Keratinocyte (primary cell): ENCODE measurements around the gene PYROXD2. TPM values are rescaled to one million over a fixed set of nuclear protein-coding genes. Genes with fewer than 3 reads are reported as not detected.

Experiments used
- DNase-seq: peaks from one replicate; pipeline ENCODE4 v3.0.0-alpha.2; 2011; ENCODE audit warnings: low read depth, missing footprints, low spot score
- FAIRE-seq: peaks from 2 replicates; lab custom pipeline; 2011; peaks lifted over from hg19 to GRCh38; lab: Jason Lieb, UNC
- H2AFZ ChIP-seq: 2 replicates; pipeline ENCODE4 v1.6.0; 2012; ENCODE audit warnings: low read length, control low read depth, inconsistent platforms; ENCODE audit not compliant: control insufficient read depth
- H3K27ac ChIP-seq: 2 replicates; pipeline ENCODE4 v1.5.1; 2011; ENCODE audit warnings: low read length; ENCODE audit not compliant: control insufficient read depth, insufficient read depth
- H3K27me3 ChIP-seq: 3 replicates; pipeline ENCODE4 v1.6.0; 2011; ENCODE audit warnings: low read length; ENCODE audit not compliant: control insufficient read depth, insufficient read depth; ENCODE audit errors: extremely low read depth
- H3K36me3 ChIP-seq, 2 experiments: 2 replicates in 1 of 2; 3 replicates in 1 of 2; pipeline ENCODE4 v1.5.1; 2011; ENCODE audit warnings: low read length in 2 of 2, mild to moderate bottlenecking in 1 of 2; ENCODE audit not compliant: control insufficient read depth in 2 of 2, insufficient read depth in 2 of 2; ENCODE audit errors: extremely low read depth in 1 of 2
- H3K4me1 ChIP-seq: 3 replicates; pipeline ENCODE4 v1.5.1; 2011; ENCODE audit warnings: low read length; ENCODE audit not compliant: control insufficient read depth, insufficient read depth; ENCODE audit errors: extremely low read depth
- H3K4me2 ChIP-seq: 3 replicates; pipeline ENCODE4 v1.6.0; 2011; ENCODE audit warnings: low read depth, low read length; ENCODE audit not compliant: control insufficient read depth, insufficient read depth; ENCODE audit errors: extremely low read depth
- H3K4me3 ChIP-seq, 3 experiments: fragments of 200-600 bp in 1 of 3; sonication (generic) in 1 of 3; 2 replicates in 2 of 3; 3 replicates in 1 of 3; pipeline ENCODE4 v1.5.1; 2011 to 2016; ENCODE audit warnings: low read length in 3 of 3, mild to moderate bottlenecking in 3 of 3, control low read depth in 2 of 3, inconsistent platforms in 1 of 3, low read depth in 1 of 3, mixed read lengths in 1 of 3, mixed run types in 1 of 3, moderate library complexity in 1 of 3; ENCODE audit not compliant: control insufficient read depth in 2 of 3, insufficient read depth in 2 of 3; ENCODE audit errors: extremely low read depth in 1 of 3
- H3K79me2 ChIP-seq: 2 replicates; pipeline ENCODE4 v1.6.0; 2012; ENCODE audit warnings: low read length; ENCODE audit not compliant: control insufficient read depth, insufficient read depth
- H3K9ac ChIP-seq: 3 replicates; pipeline ENCODE4 v1.6.0; 2011; ENCODE audit warnings: low read length; ENCODE audit not compliant: control insufficient read depth, insufficient read depth; ENCODE audit errors: extremely low read depth
- H3K9me1 ChIP-seq: 3 replicates; pipeline ENCODE4 v1.6.0; 2011; ENCODE audit warnings: low read length; ENCODE audit not compliant: control insufficient read depth, insufficient read depth; ENCODE audit errors: extremely low read depth
- H3K9me3 ChIP-seq: 2 replicates; pipeline ENCODE4 v1.5.1; 2012; ENCODE audit warnings: low read depth, low read length; ENCODE audit not compliant: control insufficient read depth
- H4K20me1 ChIP-seq: 3 replicates; pipeline ENCODE4 v1.6.0; 2011; ENCODE audit warnings: low read length; ENCODE audit not compliant: control insufficient read depth, insufficient read depth; ENCODE audit errors: extremely low read depth
- CTCF ChIP-seq, 3 experiments: IDR thresholded peaks in 1 of 3; conservative IDR thresholded peaks in 1 of 3; optimal IDR thresholded peaks in 1 of 3; 2 replicates in 2 of 3; 3 replicates in 1 of 3; pipeline versions ENCODE3 to v1.5.1; 2011; ENCODE audit warnings: low read length in 3 of 3, mild to moderate bottlenecking in 3 of 3, moderate library complexity in 2 of 3, control low read depth in 1 of 3, inconsistent platforms in 1 of 3; ENCODE audit not compliant: insufficient read depth in 2 of 3; ENCODE audit errors: extremely low read depth in 1 of 3
- EZH2 ChIP-seq: IDR thresholded peaks from one replicate; pipeline ENCODE4 v1.6.1; 2012; ENCODE audit warnings: inconsistent platforms, mild to moderate bottlenecking, low read length, moderate library complexity
- dilution Hi-C: fragments of 300-500 bp; cut with MboI; formaldehyde crosslinking; loops from one replicate; pipeline ENCODE4 v1.7.0; 2020; ENCODE audit warnings: low sequenced_read_pairs; ENCODE audit not compliant: extremely low pct_ligation_motif_present
- polyA plus RNA-seq, 5 experiments: library from polyadenylated mRNA; depleted of rRNA in 3 of 5; stranded (reverse) in 3 of 5; stranded (forward) in 1 of 5; unstranded in 1 of 5; fragments of >200 nt; gene quantifications; 1 replicate in 1 of 5; 2 replicates in 3 of 5; 3 replicates in 1 of 5; pipeline versions ENCODE4 v1.2.1 to v1.2.3, GENCODE V29; 2011 to 2012; ENCODE audit warnings: missing spikeins in 2 of 5, low read depth in 1 of 5, low replicate concordance in 1 of 5

Gene PYROXD2
- polyA plus RNA-seq, 1 donor (not counting 4 experiments of a cell fraction or from before 2014, with no cell fraction given): 4.4 TPM

GRCh38 chr10:98357194-98357822, 57.7 kb downstream of the PYROXD2 start:
- Histone ChIP-seq H3K27me3 (peaks cover 2% of the 10 kb centered on the region), H3K27ac (no peak overlapping the region), H3K9ac (no peak overlapping the region), H3K36me3 (no peaks in the 10 kb centered on the region), H3K79me2 (no peaks in the 10 kb centered on the region), H3K9me1 (no peaks in the 10 kb centered on the region), H2AFZ (no peak overlapping the region), H3K9me3 (no peaks in the 10 kb centered on the region), H3K4me1 (no peaks in the 10 kb centered on the region), H3K4me2 (no peak overlapping the region), H3K4me3 (no peak overlapping the region), H4K20me1 (no peaks in the 10 kb centered on the region)
- dilution Hi-C loops: no loop called here
- DNase-seq (no peak), FAIRE-seq (no peak)
- no peak for TF ChIP-seq EZH2
- no peak for TF ChIP-seq CTCF (optimal IDR thresholded peaks at IDR 0.05 in 1 of 3, IDR thresholded peaks at IDR 0.05 in 1 of 3, conservative IDR thresholded peaks at IDR 0.05 in 1 of 3; ENCODE audit: extremely low read depth in 1 of 3, insufficient read depth in 2 of 3, low read length in 3 of 3)

GRCh38 chr10:98354491-98354890, 60.5 kb downstream of the PYROXD2 start:
- no peak overlapping the region for H3K4me3 ChIP-seq
- dilution Hi-C loops: no loop called here
- TF ChIP-seq CTCF (optimal IDR thresholded peaks at IDR 0.05 in 1 of 3, IDR thresholded peaks at IDR 0.05 in 1 of 3, conservative IDR thresholded peaks at IDR 0.05 in 1 of 3; ENCODE audit: extremely low read depth in 1 of 3, insufficient read depth in 2 of 3, low read length in 3 of 3) (no peak), EZH2 (no peak)
- FAIRE-seq: no peak
- H3K4me2 ChIP-seq: no peak overlapping the region
- H3K4me1 ChIP-seq: no peaks in the 10 kb centered on the region
- no peaks in the 10 kb centered on the region for H3K9me1 ChIP-seq
- no peaks in the 10 kb centered on the region for H3K36me3 ChIP-seq
- H3K9me3 ChIP-seq: no peaks in the 10 kb centered on the region
- no peak for DNase-seq
- H3K27ac ChIP-seq: no peak overlapping the region
- no peaks in the 10 kb centered on the region for H3K79me2 ChIP-seq
- H3K27me3 ChIP-seq: peaks cover 8% of the 10 kb centered on the region
- no peak overlapping the region for H2AFZ ChIP-seq
- H4K20me1 ChIP-seq: no peaks in the 10 kb centered on the region
- no peak overlapping the region for H3K9ac ChIP-seq
